ENCODE results near the gene CFP. TPM values are rescaled to one million over a fixed set of nuclear protein-coding genes. Genes with fewer than 3 reads are reported as not detected.

The CFP gene
- total and polyA plus RNA-seq, 3 donors from 2014 or later: 1.9 to 4.4 (median 2.8) TPM

GRCh38 chrX:47585273-47585672 lies 44.5 kb downstream of the CFP start:
- Histone ChIP-seq H3K27ac (no peak overlapping the region), H3K4me1 (peaks cover 6% of the 10 kb centered on the region), H3K4me3 (no peak overlapping the region), H3K27me3 (no peaks in the 10 kb centered on the region), H3K36me3 (ENCODE audit: low read depth, missing control alignments) (no peaks in the 10 kb centered on the region), H3K9me3 (no peaks in the 10 kb centered on the region)
- no peak for TF ChIP-seq POLR2A (IDR thresholded peaks at IDR 0.05)
- no peak for TF ChIP-seq CTCF (IDR thresholded peaks at IDR 0.05)
- WGBS, 2 donors: 82% methylated on average over 11 of the region's 16 CpGs; no CpG with 5 or more reads in 1 of the 2 donors
- no peak for DNase-seq
- intact Hi-C loops (cut with DNase I; ENCODE audit: low total_unique reads): no loop called here

- Histone ChIP-seq H3K4me3 (no peak overlapping the region), H3K36me3 (ENCODE audit: low read depth, missing control alignments) (no peaks in the 10 kb centered on the region), H3K9me3 (no peaks in the 10 kb centered on the region), H3K27ac (no peak overlapping the region), H3K4me1 (peaks cover 6% of the 10 kb centered on the region), H3K27me3 (no peaks in the 10 kb centered on the region)
- TF ChIP-seq CTCF (IDR thresholded peaks at IDR 0.05): no peak
- WGBS, 2 donors: 48 to 78% methylated on average over 3 to 6 of the region's 6 CpGs
- intact Hi-C loops (cut with DNase I; ENCODE audit: low total_unique reads): no loop called here
- no peak for DNase-seq
Observed at GRCh38 chrX:47584714-47585113, 45.0 kb downstream of the CFP start.

- H3K4me3 ChIP-seq: no peak overlapping the region
- peak overlapping the region; percentile 66 to 77 for H3K27ac ChIP-seq
- no peak for DNase-seq
- H3K4me1 ChIP-seq: peaks cover 6% of the 10 kb centered on the region
- no peaks in the 10 kb centered on the region for H3K9me3 ChIP-seq
- 42 to 65% methylated on average over 3 to 8 of the region's 8 CpGs for WGBS, 2 donors
- no peaks in the 10 kb centered on the region for H3K27me3 ChIP-seq
- H3K36me3 ChIP-seq (ENCODE audit: low read depth, missing control alignments): no peaks in the 10 kb centered on the region
- no peak for TF ChIP-seq POLR2A (IDR thresholded peaks at IDR 0.05)
- no peak for TF ChIP-seq CTCF (IDR thresholded peaks at IDR 0.05)
- intact Hi-C loops (cut with DNase I; ENCODE audit: low total_unique reads): no loop called here
Observed at GRCh38 chrX:47583240-47583861, 46.4 kb downstream of the CFP start.

GRCh38 chrX:47581731-47582647 lies 47.7 kb downstream of the CFP start, which contains the start of gene TIMP1:
TIMP1 (plus strand) TSS chrX:47582436; CDS start chrX:47583416, 980 bp downstream.
- Histone ChIP-seq H3K4me1 (peaks cover 6% of the 10 kb centered on the region), H3K27ac (peak within 1 kb of the TSS; percentile 66 to 77), H3K9me3 (no peaks in the 10 kb centered on the region), H3K27me3 (no peaks in the 10 kb centered on the region), H3K36me3 (ENCODE audit: low read depth, missing control alignments) (no peaks in the 10 kb centered on the region), H3K4me3 (peak within 1 kb of the TSS; percentile 26 to 56)
- no peak for TF ChIP-seq POLR2A (IDR thresholded peaks at IDR 0.05)
- no peak for TF ChIP-seq CTCF (IDR thresholded peaks at IDR 0.05)
- DNase-seq: peak; percentile 91
- intact Hi-C loops (cut with DNase I; ENCODE audit: low total_unique reads): no loop called here
- WGBS, 2 donors: 18 to 19% methylated on average over 9 to 25 of the region's 28 CpGs
